Activated naive CD8-positive, alpha-beta T cell treated with anti-CD3 and anti-CD28 coated beads, Interleukin-2, amount 10 ng/mL, durations not matched to agents 7 days and 5 days (primary cell): ENCODE measurements around the gene SYNE3. TPM values are rescaled to one million over a fixed set of nuclear protein-coding genes. Genes with fewer than 3 reads are reported as not detected.
A peak's percentile ranks its signal among the peaks of the same experiment; 100 is the strongest.

ENCODE experiments used
- ATAC-seq: fragments of 150-1000 bp; cut with Tn5 transposase; one replicate; pipeline ENCODE4 v1.10.0; 2021; ENCODE audit warnings: low read depth, moderate library complexity
- POLR2A ChIA-PET: fragments of 350-600 bp; sonication (Branson Sonifier 250); formaldehyde crosslinking; loops from one replicate; lab custom pipeline; 2021; ENCODE audit warnings: antibody characterized with exemption; lab: Charles Lee
- DNase-seq: peaks from one replicate; pipeline ENCODE4 v3.0.0; 2021
- H3K27ac Mint-ChIP-seq: one replicate; pipeline ENCODE4 v1.8.0; 2022; ENCODE audit warnings: mild to moderate bottlenecking, mixed read lengths
- H3K27me3 Mint-ChIP-seq: one replicate; pipeline ENCODE4 v1.8.0; 2022; ENCODE audit warnings: mild to moderate bottlenecking, moderate library complexity, mixed read lengths
- H3K36me3 Mint-ChIP-seq: one replicate; pipeline ENCODE4 v1.8.0; 2021; ENCODE audit warnings: mild to moderate bottlenecking, mixed read lengths
- H3K4me1 Mint-ChIP-seq: one replicate; pipeline ENCODE4 v1.8.0; 2021; ENCODE audit warnings: mixed read lengths
- H3K4me3 Mint-ChIP-seq: one replicate; pipeline ENCODE4 v1.8.0; 2022; ENCODE audit warnings: mild to moderate bottlenecking, moderate library complexity, mixed read lengths
- H3K9me3 Mint-ChIP-seq: one replicate; pipeline ENCODE4 v1.8.0; 2021; ENCODE audit warnings: mixed read lengths
- total RNA-seq, 2 experiments: library from RNA; stranded (reverse); gene quantifications; one replicate each; pipeline ENCODE4 v1.2.3, GENCODE V29; 2021

The SYNE3 gene
- total RNA-seq, 2 experiments from 2014 or later, result 79.0 to 79.1 TPM

- Mint-ChIP-seq H3K36me3 (peaks cover 44% of the 10 kb centered on the region), H3K9me3 (no peaks in the 10 kb centered on the region), H3K4me1 (peaks cover 28% of the 10 kb centered on the region), H3K27me3 (no peaks in the 10 kb centered on the region), H3K27ac (peak overlapping the region; percentile 74), H3K4me3 (no peak overlapping the region)
- DNase-seq, result no peak
- POLR2A ChIA-PET, result no interaction called here
- no peak for ATAC-seq
These were observed 42.0 kb downstream of the SYNE3 start for GRCh38 chr14:95474486-95474885.

- no peak for ATAC-seq
- DNase-seq, result no peak
- POLR2A ChIA-PET, result no interaction called here
- Mint-ChIP-seq H3K27me3 (no peaks in the 10 kb centered on the region), H3K36me3 (peaks cover 48% of the 10 kb centered on the region), H3K4me1 (peaks cover 25% of the 10 kb centered on the region), H3K4me3 (no peak overlapping the region), H3K27ac (no peak overlapping the region), H3K9me3 (no peaks in the 10 kb centered on the region)
These were observed 43.6 kb downstream of the SYNE3 start for GRCh38 chr14:95472819-95473251.

GRCh38 chr14:95471476-95471875 lies 45.0 kb downstream of the SYNE3 start:
- Mint-ChIP-seq H3K27me3 (no peaks in the 10 kb centered on the region), H3K36me3 (peaks cover 42% of the 10 kb centered on the region), H3K9me3 (no peaks in the 10 kb centered on the region), H3K27ac (no peak overlapping the region), H3K4me1 (peaks cover 21% of the 10 kb centered on the region), H3K4me3 (no peak overlapping the region)
- POLR2A ChIA-PET, result interaction anchor here (1.3 kb wide), 1 partner anchor 51 kb away, joined by 5 read pairs; no protein-coding TSS in a partner anchor
- DNase-seq, result no peak
- ATAC-seq, result no peak

- no peaks in the 10 kb centered on the region for H3K9me3 Mint-ChIP-seq
- H3K27ac Mint-ChIP-seq, result no peak overlapping the region
- peaks cover 38% of the 10 kb centered on the region for H3K36me3 Mint-ChIP-seq
- H3K4me1 Mint-ChIP-seq, result peaks cover 17% of the 10 kb centered on the region
- DNase-seq (no peak), ATAC-seq (no peak)
- H3K27me3 Mint-ChIP-seq, result no peaks in the 10 kb centered on the region
- H3K4me3 Mint-ChIP-seq, result no peak overlapping the region
- POLR2A ChIA-PET, result interaction anchor here (1.3 kb wide), 1 partner anchor 52 kb away, joined by 5 read pairs; no protein-coding TSS in a partner anchor
These were observed 45.4 kb downstream of the SYNE3 start for GRCh38 chr14:95471016-95471415.

GRCh38 chr14:95469134-95469481 lies 47.3 kb downstream of the SYNE3 start:
- H3K4me1 Mint-ChIP-seq, result peaks cover 33% of the 10 kb centered on the region

GRCh38 chr14:95468448-95469133 lies 47.9 kb downstream of the SYNE3 start:
- no peak for ATAC-seq
- peak overlapping the region; percentile 31 for H3K27ac Mint-ChIP-seq

More at GRCh38 chr14:95469134-95469481, 47.3 kb downstream of the SYNE3 start:
- Mint-ChIP-seq H3K27me3 (no peaks in the 10 kb centered on the region), H3K27ac (no peak overlapping the region), H3K9me3 (no peaks in the 10 kb centered on the region), H3K36me3 (peaks cover 43% of the 10 kb centered on the region), H3K4me3 (no peak overlapping the region)
- no peak for ATAC-seq
- POLR2A ChIA-PET, result no interaction called here
- no peak for DNase-seq

GRCh38 chr14:95467657-95468056 lies 48.8 kb downstream of the SYNE3 start:
- no peaks in the 10 kb centered on the region for H3K27me3 Mint-ChIP-seq
- POLR2A ChIA-PET, result no interaction called here
- peaks cover 34% of the 10 kb centered on the region for H3K36me3 Mint-ChIP-seq
- ATAC-seq (no peak), DNase-seq (no peak)
- no peaks in the 10 kb centered on the region for H3K9me3 Mint-ChIP-seq
- H3K4me3 Mint-ChIP-seq, result no peak overlapping the region
- peaks cover 36% of the 10 kb centered on the region for H3K4me1 Mint-ChIP-seq
- H3K27ac Mint-ChIP-seq, result no peak overlapping the region

More at GRCh38 chr14:95468448-95469133, 47.9 kb downstream of the SYNE3 start:
- Mint-ChIP-seq H3K36me3 (peaks cover 37% of the 10 kb centered on the region), H3K4me1 (peaks cover 33% of the 10 kb centered on the region), H3K9me3 (no peaks in the 10 kb centered on the region), H3K27me3 (no peaks in the 10 kb centered on the region), H3K4me3 (no peak overlapping the region)
- POLR2A ChIA-PET, result no interaction called here
- no peak for DNase-seq

GRCh38 chr14:95467232-95467631 lies 49.2 kb downstream of the SYNE3 start:
- Mint-ChIP-seq H3K9me3 (no peaks in the 10 kb centered on the region), H3K27me3 (no peaks in the 10 kb centered on the region), H3K27ac (no peak overlapping the region), H3K4me3 (no peak overlapping the region), H3K4me1 (peaks cover 40% of the 10 kb centered on the region), H3K36me3 (peaks cover 34% of the 10 kb centered on the region)
- DNase-seq, result no peak
- ATAC-seq, result no peak
- POLR2A ChIA-PET, result no interaction called here

Other genes with a start within 250 kb of the SYNE3 start
- gene CLMN, start 196.7 kb downstream of the SYNE3 start, total RNA-seq, result 1 to 10 TPM; 3.7 to 4.3 TPM
- gene GLRX5, start 18.4 kb upstream of the SYNE3 start, total RNA-seq, result 10 to 100 TPM; 33.8 to 34.7 TPM
- gene TCL1B, start 169.8 kb upstream of the SYNE3 start, total RNA-seq, result not detected
- under 1 TPM; 0.28 to 0.75 TPM for gene TCL1A, start 197.5 kb upstream of the SYNE3 start, total RNA-seq